Measurements from ENCODE around the gene NET1. TPM values are rescaled to one million over a fixed set of nuclear protein-coding genes. Genes with fewer than 3 reads are reported as not detected.

The NET1 gene
- total RNA-seq, 1 donor from 2014 or later, result 35.1 TPM

DNA sequence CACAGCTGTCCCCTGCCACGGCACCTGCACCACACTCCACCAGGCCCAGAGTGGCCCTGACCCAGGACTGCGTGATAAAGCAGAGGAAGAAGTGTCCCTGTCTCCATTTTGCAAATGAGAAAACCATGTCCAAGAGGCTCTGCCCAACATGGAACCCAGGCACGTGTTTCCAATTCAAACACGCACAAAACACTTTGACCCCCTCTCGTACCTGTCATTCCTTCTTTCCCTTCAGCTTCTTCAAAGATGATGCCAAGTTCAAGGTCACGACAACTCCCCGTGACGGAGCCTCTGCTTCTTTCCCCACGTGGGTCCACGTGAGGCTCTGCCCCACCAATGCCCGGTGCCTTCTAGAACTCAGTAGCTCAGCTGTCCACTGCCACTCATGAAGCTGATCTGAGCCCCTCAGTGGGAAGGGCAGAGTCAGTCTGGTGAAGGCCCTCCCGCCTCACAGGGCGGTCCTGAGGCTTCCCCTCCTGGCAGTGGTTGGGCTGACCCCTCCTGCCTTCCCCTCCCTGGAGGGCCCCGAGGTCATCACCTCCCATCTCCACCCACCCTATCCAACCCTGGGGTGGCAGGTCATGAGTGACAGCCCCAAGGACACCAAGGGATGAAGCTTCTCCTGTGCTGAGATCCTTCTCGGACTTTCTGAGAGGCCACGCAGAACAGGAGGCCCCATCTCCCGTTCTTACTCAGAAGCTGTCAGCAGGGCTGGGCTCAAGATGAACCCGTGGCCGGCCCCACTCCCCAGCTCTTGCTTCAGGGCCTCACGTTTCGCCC lies 68.0 kb downstream of the NET1 start:
- Mint-ChIP-seq H3K27ac (no peak overlapping the region), H3K36me3 (ENCODE audit: low read depth) (no peaks in the 10 kb centered on the region), H3K4me1 (peaks cover 2% of the 10 kb centered on the region), H3K4me3 (no peak overlapping the region), H3K27me3 (no peaks in the 10 kb centered on the region), H3K9me3 (no peaks in the 10 kb centered on the region)
- intact Hi-C loops (cut with micrococcal nuclease), result no loop called here
- DNase-seq, result no peak

DNA sequence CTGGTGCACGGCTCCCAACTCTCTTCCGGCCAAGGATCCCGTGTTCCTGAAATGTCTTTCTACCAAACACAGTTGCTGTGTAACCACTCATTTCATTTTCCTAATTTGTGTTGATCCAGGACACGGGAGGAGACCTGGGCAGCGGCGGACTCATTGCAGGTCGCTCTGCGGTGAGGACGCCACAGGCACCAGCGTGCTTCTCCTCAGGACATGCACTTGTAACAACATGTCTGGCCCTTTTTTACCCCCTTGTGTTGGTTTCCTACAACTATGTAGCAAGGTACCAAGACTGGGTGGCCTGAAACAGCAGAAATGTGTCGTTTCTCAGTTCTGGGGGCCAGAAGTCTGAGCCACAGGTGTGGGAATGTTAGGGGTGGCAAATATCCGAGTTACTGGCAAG lies 68.8 kb downstream of the NET1 start:
- DNase-seq, result no peak
- Mint-ChIP-seq H3K36me3 (ENCODE audit: low read depth) (no peaks in the 10 kb centered on the region), H3K9me3 (no peaks in the 10 kb centered on the region), H3K4me1 (peaks cover 2% of the 10 kb centered on the region), H3K27me3 (no peaks in the 10 kb centered on the region), H3K4me3 (no peak overlapping the region), H3K27ac (no peak overlapping the region)
- intact Hi-C loops (cut with micrococcal nuclease), result no loop called here

DNA sequence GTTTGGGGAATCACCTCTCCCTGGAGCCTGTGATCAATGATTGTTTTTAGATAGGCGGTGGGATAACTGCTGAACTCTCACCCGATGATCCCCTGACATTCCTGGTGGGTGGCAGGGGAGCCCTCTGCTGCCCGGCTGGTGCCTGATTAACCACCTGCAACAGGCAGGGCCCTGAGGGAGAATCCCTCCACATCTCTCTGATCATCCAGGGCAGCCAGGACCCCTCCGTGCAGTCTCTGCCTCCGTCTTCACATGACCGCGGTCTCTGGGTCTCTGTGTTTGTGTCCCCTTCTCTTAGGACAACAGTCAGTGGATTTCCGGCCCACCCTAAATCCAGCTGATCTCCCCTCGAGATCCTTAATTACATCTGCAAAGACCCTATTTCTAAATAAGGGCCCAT lies 69.7 kb downstream of the NET1 start:
- H3K9me3 Mint-ChIP-seq, result no peaks in the 10 kb centered on the region
- no peak overlapping the region for H3K27ac Mint-ChIP-seq
- intact Hi-C loops (cut with micrococcal nuclease), result no loop called here
- no peak overlapping the region for H3K4me3 Mint-ChIP-seq
- H3K4me1 Mint-ChIP-seq, result peaks cover 3% of the 10 kb centered on the region
- DNase-seq, result no peak
- H3K27me3 Mint-ChIP-seq, result peaks cover 2% of the 10 kb centered on the region
- H3K36me3 Mint-ChIP-seq (ENCODE audit: low read depth), result no peaks in the 10 kb centered on the region

DNA sequence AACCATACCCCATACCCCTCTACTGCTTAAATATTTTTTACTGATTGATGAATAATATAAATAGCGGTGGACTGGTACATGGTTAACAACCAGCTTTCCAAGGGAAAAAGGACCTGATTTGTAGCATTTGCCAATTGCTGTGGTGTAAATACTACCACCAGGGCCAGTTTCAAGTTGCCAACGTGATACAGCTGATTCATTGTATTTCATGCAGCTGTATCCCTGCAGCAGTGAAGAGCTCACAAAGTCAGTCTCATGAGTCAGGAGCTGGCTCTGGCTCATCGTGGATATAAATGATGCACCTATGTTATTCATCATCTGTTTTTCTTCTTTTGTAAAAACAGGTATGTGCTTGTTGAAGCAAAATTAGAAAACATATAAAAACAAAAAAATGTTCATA lies 71.8 kb downstream of the NET1 start:
- Mint-ChIP-seq H3K4me3 (no peak overlapping the region), H3K27me3 (peaks cover 3% of the 10 kb centered on the region), H3K27ac (no peak overlapping the region), H3K4me1 (peaks cover 5% of the 10 kb centered on the region), H3K9me3 (no peaks in the 10 kb centered on the region), H3K36me3 (ENCODE audit: low read depth) (no peaks in the 10 kb centered on the region)
- intact Hi-C loops (cut with micrococcal nuclease), result no loop called here
- no peak for DNase-seq

DNA sequence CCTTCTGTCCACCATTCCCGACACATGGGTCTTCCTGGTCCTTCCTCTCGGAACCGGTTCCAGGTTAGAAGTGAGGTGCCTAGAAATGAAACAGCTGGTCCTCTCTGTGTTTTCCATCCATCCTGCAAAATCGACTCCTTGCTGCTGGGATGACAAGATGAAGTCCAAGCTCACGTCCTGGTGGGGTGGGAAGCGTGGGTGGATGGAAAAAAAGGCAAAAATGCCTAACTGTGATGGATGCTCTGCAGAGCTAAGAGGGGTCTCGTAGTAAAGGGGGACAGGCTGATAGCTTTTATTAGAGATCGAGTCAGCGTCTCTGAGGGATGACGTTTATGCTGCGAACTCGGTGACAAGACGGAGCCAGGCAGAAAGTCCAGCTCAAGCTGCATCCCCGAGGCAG lies 72.9 kb downstream of the NET1 start:
- H3K4me3 Mint-ChIP-seq, result no peak overlapping the region
- H3K27ac Mint-ChIP-seq, result no peak overlapping the region
- peaks cover 3% of the 10 kb centered on the region for H3K4me1 Mint-ChIP-seq
- intact Hi-C loops (cut with micrococcal nuclease), result no loop called here
- no peaks in the 10 kb centered on the region for H3K9me3 Mint-ChIP-seq
- no peaks in the 10 kb centered on the region for H3K36me3 Mint-ChIP-seq (ENCODE audit: low read depth)
- no peak for DNase-seq
- peaks cover 3% of the 10 kb centered on the region for H3K27me3 Mint-ChIP-seq

DNA sequence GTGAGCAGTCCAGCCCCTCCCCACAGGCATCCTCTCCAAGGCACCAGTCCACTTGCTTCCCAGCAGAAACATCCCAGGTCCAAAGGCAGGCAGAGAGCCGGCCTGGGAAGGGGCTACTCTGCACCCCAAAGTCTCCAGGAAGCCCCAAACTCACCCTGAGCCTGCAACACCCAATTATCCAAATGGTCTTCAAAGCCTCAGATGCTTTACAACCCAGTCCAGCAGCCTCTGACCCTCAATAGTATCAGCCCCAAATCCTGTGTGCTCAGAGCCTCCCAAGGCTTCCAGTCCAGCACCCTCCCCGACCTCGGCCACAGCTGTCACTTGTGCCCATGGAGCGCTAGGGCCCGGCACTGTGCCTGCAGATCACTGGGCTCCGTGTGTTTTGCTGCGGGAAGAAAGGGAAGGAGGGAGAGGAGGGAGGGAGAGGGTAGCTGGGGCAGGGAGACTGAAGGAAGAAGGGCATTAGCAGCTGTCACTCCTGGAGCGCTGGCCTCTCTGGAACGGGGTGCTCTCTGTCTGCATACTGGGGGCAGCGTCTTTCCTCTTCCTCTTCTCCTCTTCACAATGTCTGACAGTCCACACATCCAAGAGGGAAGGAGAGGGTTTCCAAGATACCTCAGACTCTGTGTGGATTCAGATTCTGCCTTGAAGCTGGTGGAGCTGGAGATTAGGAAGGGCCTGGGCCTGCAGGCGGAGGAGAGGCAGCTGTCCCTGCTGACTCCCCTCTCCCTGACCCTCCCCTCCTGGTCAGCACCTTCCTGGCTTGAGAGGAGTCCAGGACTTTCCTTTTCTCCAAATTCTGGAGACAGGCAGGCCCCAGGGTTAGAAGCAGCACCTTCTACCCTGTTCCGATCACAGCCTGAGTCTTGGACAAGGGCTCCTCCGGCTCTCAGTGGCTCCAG lies 73.8 kb downstream of the NET1 start:
- H3K27me3 Mint-ChIP-seq, result peaks cover 3% of the 10 kb centered on the region
- no peak for DNase-seq
- H3K27ac Mint-ChIP-seq, result no peak overlapping the region
- H3K36me3 Mint-ChIP-seq (ENCODE audit: low read depth), result no peaks in the 10 kb centered on the region
- intact Hi-C loops (cut with micrococcal nuclease), result no loop called here
- H3K4me3 Mint-ChIP-seq, result no peak overlapping the region
- no peaks in the 10 kb centered on the region for H3K9me3 Mint-ChIP-seq
- peaks cover 5% of the 10 kb centered on the region for H3K4me1 Mint-ChIP-seq

DNA sequence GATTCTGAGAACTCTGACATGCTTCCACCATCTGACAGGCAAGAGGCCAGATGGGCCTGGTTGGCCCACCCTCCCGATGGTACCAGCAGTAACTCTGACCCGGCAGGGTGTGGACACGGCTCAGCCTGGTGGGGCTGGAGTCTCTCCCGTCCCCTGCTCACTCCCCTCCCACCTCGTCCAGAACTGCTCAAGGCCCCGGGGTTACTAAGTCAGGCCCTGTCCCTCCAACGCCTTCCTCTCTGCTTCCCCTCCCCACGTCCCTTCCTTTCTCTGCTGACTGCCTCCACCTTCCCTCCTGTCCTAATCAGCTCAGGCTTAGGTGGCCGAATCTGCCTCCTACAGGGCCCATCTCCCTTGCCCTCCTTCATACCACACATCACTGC lies 74.5 kb downstream of the NET1 start:
- intact Hi-C loops (cut with micrococcal nuclease), result no loop called here

DNA sequence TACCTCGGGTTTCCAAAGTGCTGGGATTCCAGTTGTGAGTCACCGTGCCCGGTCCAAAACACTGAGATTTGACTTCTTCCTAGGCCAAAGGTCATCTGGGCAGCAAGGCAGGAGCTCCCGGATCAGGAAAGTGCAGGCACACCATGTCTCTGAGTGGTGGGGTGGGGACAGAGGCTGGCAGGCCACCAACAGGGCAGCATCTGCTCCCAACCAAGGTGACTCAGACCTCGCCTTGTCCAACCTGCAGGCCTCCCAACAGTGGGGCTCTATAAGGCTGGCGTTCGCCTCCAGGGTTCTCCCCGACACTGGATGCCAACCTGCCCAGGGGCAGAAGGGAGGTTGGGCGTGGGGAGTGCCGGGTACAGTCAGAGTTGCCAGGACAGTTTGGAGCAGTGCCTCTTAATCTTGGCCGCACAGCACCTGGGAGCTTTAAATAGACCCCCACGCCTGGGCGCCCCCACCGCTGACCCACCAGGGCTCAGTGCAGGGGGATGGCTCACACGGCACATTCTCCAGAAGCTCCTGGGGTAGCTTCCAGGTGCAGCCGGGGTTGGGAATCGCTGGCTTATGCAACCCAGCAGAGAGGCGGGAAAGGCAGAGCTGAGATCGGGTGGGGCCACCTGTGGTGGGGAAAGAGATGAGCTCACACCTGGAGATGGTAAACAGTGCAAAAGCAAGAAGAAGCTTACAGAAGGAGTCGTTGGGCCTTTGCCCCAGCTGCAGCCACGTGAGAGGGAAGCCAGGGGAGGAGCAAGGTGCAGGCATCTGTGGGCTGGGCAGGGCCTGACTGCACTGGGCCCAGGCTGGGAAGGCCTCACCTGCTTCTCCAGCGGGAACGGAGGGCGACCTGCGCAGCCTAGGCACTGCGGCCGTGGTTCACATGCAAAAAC lies 76.2 kb downstream of the NET1 start:
- DNase-seq, result no peak
- Mint-ChIP-seq H3K4me3 (no peak overlapping the region), H3K36me3 (ENCODE audit: low read depth) (no peaks in the 10 kb centered on the region), H3K4me1 (peaks cover 5% of the 10 kb centered on the region), H3K27me3 (peaks cover 3% of the 10 kb centered on the region), H3K27ac (no peak overlapping the region), H3K9me3 (peaks cover 9% of the 10 kb centered on the region)
- intact Hi-C loops (cut with micrococcal nuclease), result no loop called here

More for the DNA sequence above, 74.5 kb downstream of the NET1 start:
- Mint-ChIP-seq H3K4me3 (no peak overlapping the region), H3K9me3 (no peaks in the 10 kb centered on the region), H3K27ac (no peak overlapping the region), H3K4me1 (peaks cover 5% of the 10 kb centered on the region), H3K36me3 (ENCODE audit: low read depth) (no peaks in the 10 kb centered on the region), H3K27me3 (peaks cover 3% of the 10 kb centered on the region)
- no peak for DNase-seq

DNA sequence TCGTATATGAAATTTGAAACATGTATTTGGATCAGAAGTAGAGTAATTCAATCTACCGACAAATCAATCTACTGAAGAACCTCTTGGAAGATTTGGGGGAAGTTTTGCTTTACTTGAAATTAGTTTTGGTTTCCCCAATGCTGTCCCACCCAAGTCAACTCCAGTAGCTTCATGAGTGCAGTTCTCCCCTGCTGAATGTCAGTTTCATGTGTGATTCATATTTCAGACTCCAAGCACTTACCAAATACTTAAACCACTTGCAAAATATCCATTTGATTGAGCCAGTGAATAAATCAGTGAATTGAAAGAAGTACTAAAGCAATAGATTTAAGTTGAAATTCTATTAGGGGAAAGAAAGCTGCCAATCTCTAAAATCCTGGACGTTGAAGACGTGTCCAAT lies 77.7 kb downstream of the NET1 start:
- no peak for DNase-seq
- Mint-ChIP-seq H3K36me3 (ENCODE audit: low read depth) (no peaks in the 10 kb centered on the region), H3K27me3 (peaks cover 3% of the 10 kb centered on the region), H3K9me3 (peaks cover 9% of the 10 kb centered on the region), H3K4me1 (peaks cover 5% of the 10 kb centered on the region), H3K4me3 (no peak overlapping the region), H3K27ac (no peak overlapping the region)
- intact Hi-C loops (cut with micrococcal nuclease), result no loop called here

DNA sequence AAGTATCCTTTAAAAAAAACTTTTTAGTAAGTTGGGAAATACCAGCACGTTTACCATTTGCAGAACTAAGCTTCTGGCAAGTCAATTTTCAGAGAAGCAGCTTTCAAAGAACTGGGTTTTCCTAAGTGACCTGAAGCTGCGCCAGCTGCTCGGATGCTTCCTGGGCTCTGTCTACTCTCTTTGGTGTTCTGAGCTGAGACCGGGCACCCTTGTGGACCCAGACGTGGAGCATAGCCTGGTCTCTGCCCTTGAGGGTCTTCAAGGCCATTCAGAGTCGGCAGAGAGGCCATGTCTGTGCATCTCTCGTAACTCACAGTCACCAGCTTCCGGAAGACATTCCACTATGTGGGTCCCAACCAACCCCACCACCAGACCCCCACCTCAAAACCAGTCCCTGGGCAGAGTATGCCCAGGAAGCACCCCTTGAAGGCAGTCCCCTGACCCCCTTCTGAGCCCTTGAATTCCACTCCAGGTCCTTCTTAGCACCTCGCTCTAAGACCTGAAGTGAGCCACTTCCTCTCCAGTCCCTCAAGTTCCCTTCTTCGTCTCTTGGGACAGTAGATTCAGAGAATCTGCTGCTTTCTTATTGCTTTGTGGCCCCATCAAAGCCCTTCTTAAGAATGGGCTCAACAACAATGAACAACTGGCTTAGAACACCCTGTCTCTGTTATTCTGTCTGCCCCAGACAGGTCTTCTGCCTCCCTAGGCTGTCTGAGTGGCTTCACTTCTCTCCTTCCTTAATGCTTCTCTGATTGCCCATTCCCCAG lies 78.5 kb downstream of the NET1 start:
- H3K9me3 Mint-ChIP-seq, result peaks cover 9% of the 10 kb centered on the region
- H3K36me3 Mint-ChIP-seq (ENCODE audit: low read depth), result no peaks in the 10 kb centered on the region
- no peak for DNase-seq
- peaks cover 3% of the 10 kb centered on the region for H3K27me3 Mint-ChIP-seq
- no peak overlapping the region for H3K4me3 Mint-ChIP-seq
- peaks cover 5% of the 10 kb centered on the region for H3K4me1 Mint-ChIP-seq
- intact Hi-C loops (cut with micrococcal nuclease), result no loop called here
- no peak overlapping the region for H3K27ac Mint-ChIP-seq

DNA sequence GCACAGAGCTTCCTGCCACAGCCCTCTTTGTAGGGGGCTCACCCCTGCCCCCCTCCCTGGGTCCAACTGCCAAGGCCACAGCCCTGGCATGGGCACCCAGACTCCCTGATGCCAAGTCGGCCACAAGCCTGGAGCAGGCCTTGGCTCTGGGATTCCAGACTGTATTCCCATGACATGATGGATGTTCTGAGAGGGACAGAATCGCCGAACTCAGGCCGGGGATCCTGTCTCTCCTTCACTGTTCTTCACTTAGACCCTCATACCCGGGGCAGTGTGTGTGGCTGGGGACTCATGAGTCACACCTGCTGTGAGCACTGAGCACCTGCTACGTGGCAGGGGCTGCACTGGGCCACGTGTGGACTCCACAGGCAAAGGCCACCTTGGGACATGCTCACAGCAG lies 79.1 kb downstream of the NET1 start:
- no peak for DNase-seq
- Mint-ChIP-seq H3K4me1 (peaks cover 5% of the 10 kb centered on the region), H3K27me3 (peaks cover 3% of the 10 kb centered on the region), H3K36me3 (ENCODE audit: low read depth) (no peaks in the 10 kb centered on the region), H3K27ac (no peak overlapping the region), H3K4me3 (no peak overlapping the region), H3K9me3 (peaks cover 9% of the 10 kb centered on the region)
- intact Hi-C loops (cut with micrococcal nuclease), result no loop called here

DNA sequence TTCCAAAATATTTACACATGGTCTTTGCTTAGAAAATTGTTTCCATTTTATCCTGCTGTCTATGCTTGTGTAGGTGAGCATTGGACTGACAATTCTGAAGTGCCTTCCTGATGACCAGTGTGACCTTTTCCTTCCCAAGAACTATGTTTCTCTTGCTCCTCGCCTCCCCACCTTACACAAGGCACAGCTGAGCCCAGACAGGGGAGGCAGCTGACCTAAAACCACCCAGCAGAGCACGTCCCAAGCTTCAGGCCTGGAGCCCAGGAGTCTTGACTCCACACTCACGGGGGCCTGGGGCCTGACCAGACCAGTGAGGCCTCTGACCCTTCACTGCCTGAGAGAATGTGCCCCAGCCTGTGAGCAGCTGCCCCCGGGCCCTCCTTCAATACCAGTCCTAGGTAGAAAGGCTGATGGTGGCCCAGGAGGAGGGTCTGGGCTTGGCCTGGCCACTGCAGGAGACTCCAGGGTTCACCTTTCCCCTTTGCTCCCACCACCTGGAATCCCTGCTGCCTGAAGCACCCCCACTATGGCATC lies 80.0 kb downstream of the NET1 start:
- Mint-ChIP-seq H3K36me3 (ENCODE audit: low read depth) (no peaks in the 10 kb centered on the region), H3K9me3 (peaks cover 9% of the 10 kb centered on the region), H3K4me3 (no peak overlapping the region), H3K4me1 (peaks cover 3% of the 10 kb centered on the region), H3K27ac (no peak overlapping the region), H3K27me3 (no peaks in the 10 kb centered on the region)
- intact Hi-C loops (cut with micrococcal nuclease), result no loop called here
- no peak for DNase-seq
